ENCODE measurements around the gene RGS19.
A peak's percentile ranks its signal among the peaks of the same experiment; 100 is the strongest.

RGS19 gene

DNA sequence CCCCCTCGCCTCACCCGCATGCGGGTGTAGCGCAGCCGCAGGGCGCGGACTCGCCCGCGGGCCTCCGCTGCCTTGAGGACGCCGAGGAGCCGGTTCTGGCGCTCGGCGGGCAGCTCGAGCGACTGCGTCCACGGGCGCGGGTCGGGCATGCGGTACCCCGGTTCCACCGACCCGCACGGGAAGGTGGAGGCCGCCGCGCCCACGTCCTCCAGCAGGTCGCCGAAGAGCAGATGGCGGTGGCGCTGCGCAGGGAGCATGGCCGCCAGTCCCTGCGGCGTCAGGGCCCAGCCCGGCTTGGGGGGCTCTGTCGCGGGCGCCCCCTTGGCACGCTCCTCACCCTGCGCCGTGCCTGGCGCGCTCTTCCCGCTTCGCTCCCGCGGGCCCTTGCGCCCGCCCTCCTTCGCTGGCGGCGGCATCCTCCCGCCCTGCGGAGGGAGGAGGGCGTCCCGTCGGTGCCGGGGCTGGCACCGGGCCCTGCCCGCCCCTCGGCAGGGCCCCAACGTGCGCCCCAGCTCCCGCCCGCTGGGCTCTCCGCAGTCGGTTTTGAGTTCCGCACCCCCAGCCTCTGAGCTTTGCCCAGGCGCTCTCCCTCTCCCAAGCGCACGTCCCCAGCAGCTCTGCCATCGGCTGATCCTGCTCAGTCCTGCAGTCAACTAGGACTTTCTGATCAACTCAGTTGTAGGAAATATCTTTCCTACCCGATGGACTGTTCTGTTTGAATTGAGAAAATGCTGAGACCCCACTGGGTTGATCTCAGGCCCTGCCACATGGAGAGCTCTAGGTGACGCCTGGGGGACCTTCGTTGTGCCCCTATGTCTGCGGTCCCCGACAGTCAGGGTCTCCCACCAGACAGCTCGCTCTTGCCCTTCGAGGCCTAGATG lies 4.7 kb upstream of the RGS19 start, which contains the start of gene LKAAEAR1:
Gene LKAAEAR1, minus strand, starts transcription at position 595 of the 881 bp plus-strand sequence. Its CDS starts 179 bp downstream, at position 416.
- TF ChIP-seq Cebpa-rat (IDR thresholded peaks at IDR 0.05) = no peak
- peaks cover 35 to 53% (median 46%) of the 10 kb centered on the region in 11 experiments for H3K27me3 ChIP-seq
- H3K9me3 ChIP-seq (replicated peaks in 1 of 11) = peaks cover 14 to 26% (median 24%) of the 10 kb centered on the region in 11 experiments
- peak within 1 kb of the TSS; percentile 91 to 100 (median 99) for H3K4me2 ChIP-seq
- peaks cover 38 to 48% (median 44%) of the 10 kb centered on the region in 10 experiments for H3K4me1 ChIP-seq
- H3K27ac ChIP-seq = peak within 1 kb of the TSS in 2 of 11 experiments; percentile 27 to 35; a peak in 7 of 22 replicates
- peak within 1 kb of the TSS; percentile 44 to 75 (median 68); a peak in 20 of 22 replicates for H3K9ac ChIP-seq
- H4K20me1 ChIP-seq = peaks cover 0 to 38% (median 17%) of the 10 kb centered on the region in 11 experiments; a peak in 17 of 22 replicates
- H3K4me3 ChIP-seq = peak within 1 kb of the TSS; percentile 52 to 76 (median 68)
- H3K36me3 ChIP-seq = peaks cover 0 to 5% (median 0%) of the 10 kb centered on the region in 11 experiments; a peak in 3 of 22 replicates

DNA sequence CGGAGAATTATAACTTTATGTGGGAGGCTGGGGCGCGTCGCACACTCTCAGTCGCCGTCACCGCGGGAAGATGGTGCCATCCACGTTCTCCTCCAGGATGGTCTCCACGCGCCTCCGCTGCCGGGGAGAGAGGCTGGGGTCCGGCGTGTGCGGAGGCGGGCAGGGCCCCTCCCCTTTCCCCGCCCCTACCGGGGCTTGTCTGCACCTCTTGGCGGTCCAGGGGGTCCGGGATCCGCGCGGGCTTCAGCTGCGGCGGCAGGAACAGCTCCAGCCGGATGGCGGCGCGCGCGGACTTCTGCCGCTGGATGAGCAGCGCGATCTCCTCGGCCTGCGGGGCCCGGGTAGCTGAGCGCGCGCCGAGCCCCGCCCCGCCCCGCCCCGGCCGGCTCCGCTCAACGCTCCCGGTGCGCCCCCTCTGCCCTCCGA lies 4.1 kb upstream of the RGS19 start:
- Histone ChIP-seq H3K4me1 (peaks cover 38 to 54% (median 44%) of the 10 kb centered on the region in 10 experiments), H4K20me1 (peaks cover 3 to 34% (median 14%) of the 10 kb centered on the region in 11 experiments; a peak in 16 of 22 replicates), H3K27ac (peak overlapping the region in 2 of 11 experiments; percentile 27 to 35; a peak in 6 of 22 replicates), H3K4me2 (peak overlapping the region; percentile 91 to 100 (median 99)), H3K9ac (peak overlapping the region; percentile 44 to 75 (median 68); a peak in 20 of 22 replicates), H3K27me3 (peaks cover 31 to 47% (median 41%) of the 10 kb centered on the region in 11 experiments), H3K4me3 (peak overlapping the region; percentile 52 to 76 (median 68)), H3K9me3 (replicated peaks in 1 of 11) (peaks cover 14 to 26% (median 23%) of the 10 kb centered on the region in 11 experiments), H3K36me3 (peaks cover 0 to 5% (median 0%) of the 10 kb centered on the region in 11 experiments; a peak in 3 of 22 replicates)
- TF ChIP-seq Cebpa-rat (IDR thresholded peaks at IDR 0.05) = no peak

DNA sequence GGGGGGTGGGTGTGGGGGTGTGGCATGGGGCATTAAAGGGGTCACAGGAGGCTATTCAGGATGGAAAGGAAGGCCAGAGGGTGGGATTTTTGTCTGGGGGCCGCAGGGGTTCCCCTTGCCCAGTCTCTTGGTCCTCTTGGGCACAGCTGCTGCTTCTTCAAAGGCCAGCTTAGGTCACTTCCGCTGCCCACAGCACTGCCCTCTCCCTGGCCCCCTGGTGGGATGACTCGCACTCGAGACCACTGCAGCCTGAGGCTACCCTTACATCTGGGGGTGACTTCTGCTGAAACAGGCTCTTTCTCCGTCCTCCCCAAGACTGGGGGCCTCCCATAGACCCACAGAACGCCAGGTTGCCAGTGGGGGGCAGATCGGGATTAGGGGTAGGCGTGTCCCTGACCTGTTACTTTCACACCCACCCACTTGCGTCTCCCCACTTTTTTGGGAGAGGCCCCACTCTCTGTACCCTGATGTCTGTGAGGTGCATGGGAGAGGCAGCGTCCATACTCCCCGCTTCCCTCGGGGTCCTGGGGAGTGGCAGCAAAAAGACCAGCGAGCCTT lies 3.6 kb upstream of the RGS19 start:
- Histone ChIP-seq H3K4me3 (peak overlapping the region; percentile 52 to 76 (median 68)), H4K20me1 (peaks cover 8 to 38% (median 16%) of the 10 kb centered on the region in 11 experiments; a peak in 19 of 22 replicates), H3K9ac (peak overlapping the region; percentile 35 to 73 (median 66); a peak in 20 of 22 replicates), H3K27ac (no peak overlapping the region; a peak in 4 of 22 replicates), H3K36me3 (peaks cover 0 to 5% (median 0%) of the 10 kb centered on the region in 11 experiments; a peak in 3 of 22 replicates), H3K4me2 (peak overlapping the region; percentile 91 to 100 (median 99)), H3K27me3 (peaks cover 26 to 43% (median 38%) of the 10 kb centered on the region in 11 experiments), H3K9me3 (replicated peaks in 1 of 11) (peaks cover 11 to 21% (median 19%) of the 10 kb centered on the region in 11 experiments), H3K4me1 (peaks cover 38 to 59% (median 48%) of the 10 kb centered on the region in 10 experiments)
- TF ChIP-seq Cebpa-rat (IDR thresholded peaks at IDR 0.05) = no peak

DNA sequence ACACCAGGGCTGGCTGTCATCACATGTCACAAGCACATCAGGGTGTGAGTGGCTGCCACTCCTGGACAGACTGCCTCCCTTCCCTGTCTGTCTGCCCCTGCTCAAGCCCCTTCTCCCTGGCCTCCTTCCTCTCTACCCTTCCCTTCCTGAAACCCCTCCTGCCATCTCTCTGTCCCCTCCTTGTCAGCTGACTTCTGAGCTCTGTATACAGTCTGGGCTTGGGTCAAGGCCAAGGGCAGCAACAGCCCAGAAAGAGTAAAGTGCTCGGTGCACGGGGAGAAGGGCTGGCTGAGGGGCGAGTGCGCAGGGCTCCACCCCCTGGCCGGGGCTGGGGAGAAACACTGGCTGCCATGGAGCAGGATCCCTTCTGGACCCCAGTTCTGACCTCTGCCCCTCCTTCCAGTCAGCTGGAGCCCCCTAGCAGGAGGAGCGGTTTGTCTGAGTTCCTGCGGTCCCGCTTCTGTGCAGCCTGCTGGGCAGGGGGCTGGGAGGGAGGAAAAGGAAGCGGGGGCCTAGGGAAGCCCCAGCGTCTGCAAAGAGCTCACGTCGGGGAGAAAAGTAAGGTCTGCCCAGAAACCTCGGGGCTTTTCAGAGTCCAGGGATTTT lies 2.9 kb upstream of the RGS19 start:
- H4K20me1 ChIP-seq = peaks cover 11 to 43% (median 19%) of the 10 kb centered on the region in 11 experiments; a peak in 19 of 22 replicates
- peak overlapping the region in 9 of 11 experiments; percentile 8 to 59 (median 41); a peak in 14 of 22 replicates for H3K9ac ChIP-seq
- peak overlapping the region in 8 of 10 experiments; percentile 10 to 65 (median 42); a peak in 10 of 20 replicates for H3K4me3 ChIP-seq
- TF ChIP-seq Cebpa-rat (IDR thresholded peaks at IDR 0.05) = no peak
- H3K27ac ChIP-seq = peak overlapping the region in 4 of 11 experiments; percentile 10 to 33 (median 19); a peak in 5 of 22 replicates
- peak overlapping the region; percentile 91 to 100 (median 99) for H3K4me2 ChIP-seq
- peaks cover 38 to 66% (median 54%) of the 10 kb centered on the region in 10 experiments for H3K4me1 ChIP-seq
- H3K9me3 ChIP-seq (replicated peaks in 1 of 11) = peaks cover 5 to 15% (median 13%) of the 10 kb centered on the region in 11 experiments
- peaks cover 0 to 5% (median 0%) of the 10 kb centered on the region in 11 experiments; a peak in 1 of 22 replicates for H3K36me3 ChIP-seq
- H3K27me3 ChIP-seq = peaks cover 26 to 42% (median 38%) of the 10 kb centered on the region in 11 experiments

DNA sequence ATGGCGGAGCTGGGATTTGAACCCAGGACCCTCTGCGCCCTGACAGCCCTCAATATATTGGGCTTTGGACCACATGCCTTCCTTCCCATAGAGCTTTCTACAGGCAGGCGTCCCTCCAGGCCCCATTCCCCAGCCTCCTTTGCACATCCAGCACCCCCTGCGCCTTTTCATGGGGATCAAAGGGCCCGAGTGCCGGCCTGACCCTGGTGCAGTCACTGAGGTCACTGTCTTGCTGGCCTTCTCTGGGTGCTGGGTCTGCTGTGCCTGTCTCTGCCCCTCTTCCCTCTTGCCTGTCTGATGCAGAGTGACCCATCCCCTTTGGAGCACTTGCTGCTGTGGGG lies 2.3 kb upstream of the RGS19 start:
- peaks cover 26 to 39% (median 35%) of the 10 kb centered on the region in 11 experiments for H3K27me3 ChIP-seq

DNA sequence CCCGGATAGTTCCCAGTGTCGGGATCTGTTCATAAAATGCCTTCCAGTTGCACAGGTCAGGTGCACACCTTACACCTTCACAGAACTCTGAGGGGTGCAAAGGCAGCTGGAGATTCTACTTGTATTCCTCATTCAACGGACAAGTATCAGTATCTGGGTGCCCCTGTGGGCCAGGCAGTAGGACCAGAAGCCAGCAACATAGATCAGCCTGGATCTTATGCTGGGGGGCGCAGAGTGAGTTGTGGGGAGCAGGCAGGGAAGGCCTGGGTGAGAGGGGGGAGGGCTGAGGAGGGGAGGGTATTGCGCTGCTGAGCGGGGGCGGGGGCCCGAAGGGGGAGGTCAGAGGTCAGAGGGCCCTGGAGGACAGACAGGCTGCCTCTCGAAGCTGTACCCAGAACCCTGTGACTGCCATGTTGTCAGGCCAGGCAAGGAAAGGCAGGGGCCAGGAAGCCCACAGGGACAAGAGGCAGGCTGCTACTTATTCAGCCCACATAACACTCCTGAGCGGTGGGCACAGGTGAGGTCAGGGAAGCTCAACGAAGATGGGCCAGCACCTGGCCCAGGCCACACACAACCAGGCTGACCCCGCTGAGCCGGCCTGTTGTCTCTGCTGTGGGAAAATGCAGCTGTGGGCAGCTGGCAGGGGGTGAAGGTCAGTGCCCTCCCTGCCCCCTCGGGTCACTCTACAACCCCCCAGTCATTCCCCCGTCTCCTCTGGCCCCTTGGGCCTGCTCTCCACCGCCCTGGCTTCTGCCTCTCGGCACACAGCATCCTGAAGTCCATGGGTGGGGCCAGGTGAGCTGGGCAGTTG lies 1.7 kb upstream of the RGS19 start:
- no peak for TF ChIP-seq Cebpa-rat (IDR thresholded peaks at IDR 0.05)
- peaks cover 43 to 78% (median 66%) of the 10 kb centered on the region in 10 experiments for H3K4me1 ChIP-seq
- H4K20me1 ChIP-seq = peaks cover 12 to 48% (median 29%) of the 10 kb centered on the region in 11 experiments; a peak in 19 of 22 replicates
- H3K27me3 ChIP-seq = peaks cover 24 to 33% (median 29%) of the 10 kb centered on the region in 11 experiments
- H3K9ac ChIP-seq = peak overlapping the region; percentile 82 to 93 (median 90)
- peak overlapping the region; percentile 91 to 100 (median 99) for H3K4me2 ChIP-seq
- H3K36me3 ChIP-seq = peaks cover 0 to 8% (median 5%) of the 10 kb centered on the region in 11 experiments; a peak in 15 of 22 replicates
- peak overlapping the region in 3 of 11 experiments; percentile 56 to 94 (median 93); a peak in 5 of 22 replicates for H3K27ac ChIP-seq
- peak overlapping the region; percentile 75 to 98 (median 88) for H3K4me3 ChIP-seq
- peaks cover 0 to 5% (median 2%) of the 10 kb centered on the region in 11 experiments; a peak in 12 of 22 replicates for H3K9me3 ChIP-seq (replicated peaks in 1 of 11)

More for the DNA sequence above, 2.3 kb upstream of the RGS19 start:
- Histone ChIP-seq H3K9me3 (replicated peaks in 1 of 11) (peaks cover under 1 to 11% (median 8%) of the 10 kb centered on the region in 11 experiments), H3K4me1 (peaks cover 38 to 72% (median 61%) of the 10 kb centered on the region in 10 experiments), H3K36me3 (peaks cover 0 to 2% (median 0%) of the 10 kb centered on the region in 11 experiments; a peak in 4 of 22 replicates), H3K4me3 (peak overlapping the region in 3 of 10 experiments; percentile 23 to 86 (median 42); a peak in 1 of 20 replicates), H3K9ac (peak overlapping the region in 6 of 11 experiments; percentile 2 to 56 (median 41); a peak in 8 of 22 replicates), H3K27ac (peak overlapping the region in 1 of 11 experiments; percentile 33; a peak in 1 of 22 replicates), H4K20me1 (peaks cover 11 to 43% (median 23%) of the 10 kb centered on the region in 11 experiments; a peak in 19 of 22 replicates), H3K4me2 (peak overlapping the region; percentile 91 to 100 (median 99))
- TF ChIP-seq Cebpa-rat (IDR thresholded peaks at IDR 0.05) = no peak
